Nephron (organoid): Measurements from ENCODE around the gene GRIA1.

Experiments used
- H3K27ac Mint-ChIP-seq, 3 experiments: 2 replicates each; pipeline ENCODE4 v1.8.0; 2020; ENCODE audit warnings: mixed read lengths in 3 of 3, mild to moderate bottlenecking in 2 of 3, moderate library complexity in 1 of 3
- H3K27me3 Mint-ChIP-seq: 2 replicates; pipeline ENCODE4 v1.8.0; 2021; ENCODE audit warnings: low read depth, mild to moderate bottlenecking, moderate library complexity, mixed read lengths
- H3K36me3 Mint-ChIP-seq: 2 replicates; pipeline ENCODE4 v1.8.0; 2020; ENCODE audit warnings: low read depth, mixed read lengths
- H3K4me1 Mint-ChIP-seq: 2 replicates; pipeline ENCODE4 v1.8.0; 2020; ENCODE audit warnings: mixed read lengths
- H3K4me3 Mint-ChIP-seq, 3 experiments: 2 replicates each; pipeline ENCODE4 v1.8.0; 2020; ENCODE audit warnings: mild to moderate bottlenecking in 3 of 3, mixed read lengths in 3 of 3, moderate library complexity in 2 of 3
- H3K9me3 Mint-ChIP-seq: 2 replicates; pipeline ENCODE4 v1.8.0; 2020; ENCODE audit warnings: mixed read lengths
- CTCF ChIP-seq, 3 experiments: fragments of 200-600 bp; sonication (generic); IDR thresholded peaks; one replicate each; pipeline ENCODE4 v1.5.0; 2021; ENCODE audit warnings: antibody characterized with exemption in 3 of 3; ENCODE audit not compliant: unreplicated experiment in 3 of 3

GRIA1 gene

GRCh38 chr5:153779836-153780235, 289.4 kb downstream of the GRIA1 start:
- Mint-ChIP-seq H3K27ac (no peak overlapping the region), H3K4me3 (no peak overlapping the region), H3K27me3 (peaks cover 7% of the 10 kb centered on the region), H3K9me3 (no peaks in the 10 kb centered on the region), H3K36me3 (no peaks in the 10 kb centered on the region), H3K4me1 (no peaks in the 10 kb centered on the region)
- TF ChIP-seq CTCF (IDR thresholded peaks at IDR 0.05; ENCODE audit: unreplicated experiment in 3 of 3), result no peak

GRCh38 chr5:153780876-153781705, 290.6 kb downstream of the GRIA1 start:
- Mint-ChIP-seq H3K4me1 (no peaks in the 10 kb centered on the region), H3K27me3 (peaks cover 7% of the 10 kb centered on the region), H3K36me3 (no peaks in the 10 kb centered on the region), H3K9me3 (no peaks in the 10 kb centered on the region), H3K27ac (no peak overlapping the region), H3K4me3 (no peak overlapping the region)
- TF ChIP-seq CTCF (IDR thresholded peaks at IDR 0.05; ENCODE audit: unreplicated experiment in 3 of 3), result no peak

- Mint-ChIP-seq H3K27ac (no peak overlapping the region), H3K4me1 (no peaks in the 10 kb centered on the region), H3K36me3 (no peaks in the 10 kb centered on the region), H3K27me3 (peaks cover 4% of the 10 kb centered on the region), H3K4me3 (no peak overlapping the region), H3K9me3 (no peaks in the 10 kb centered on the region)
- TF ChIP-seq CTCF (IDR thresholded peaks at IDR 0.05; ENCODE audit: unreplicated experiment in 3 of 3), result no peak
These were observed 292.3 kb downstream of the GRIA1 start for GRCh38 chr5:153782589-153783361.

- no peaks in the 10 kb centered on the region for H3K9me3 Mint-ChIP-seq
- peaks cover 4% of the 10 kb centered on the region for H3K27me3 Mint-ChIP-seq
- H3K4me3 Mint-ChIP-seq, result no peak overlapping the region
- no peaks in the 10 kb centered on the region for H3K4me1 Mint-ChIP-seq
- no peaks in the 10 kb centered on the region for H3K36me3 Mint-ChIP-seq
- no peak overlapping the region for H3K27ac Mint-ChIP-seq
- TF ChIP-seq CTCF (IDR thresholded peaks at IDR 0.05; ENCODE audit: unreplicated experiment in 3 of 3), result no peak
These were observed 292.8 kb downstream of the GRIA1 start for GRCh38 chr5:153783362-153783658.

GRCh38 chr5:153784277-153784676, 293.8 kb downstream of the GRIA1 start:
- Mint-ChIP-seq H3K27ac (no peak overlapping the region), H3K9me3 (no peaks in the 10 kb centered on the region)

More at GRCh38 chr5:153784277-153784676, 293.8 kb downstream of the GRIA1 start:
- Mint-ChIP-seq H3K4me3 (no peak overlapping the region), H3K36me3 (no peaks in the 10 kb centered on the region), H3K27me3 (peaks cover 4% of the 10 kb centered on the region), H3K4me1 (no peaks in the 10 kb centered on the region)
- TF ChIP-seq CTCF (IDR thresholded peaks at IDR 0.05; ENCODE audit: unreplicated experiment in 3 of 3), result no peak
